VCaP (cell line): Measurements from ENCODE around the gene TNS3.

ENCODE experiments used
- H3K27ac ChIP-seq: fragments of 450-650 bp; 2 replicates; pipeline ENCODE4 v1.5.1; 2017
- TF ChIP-seq, protein P1 (sequence below): fragments of 450-650 bp; conservative IDR thresholded peaks from 2 replicates; pipeline ENCODE4 v1.5.1; 2017; ENCODE audit warnings: mild to moderate bottlenecking, moderate library complexity

The TNS3 gene

DNA sequence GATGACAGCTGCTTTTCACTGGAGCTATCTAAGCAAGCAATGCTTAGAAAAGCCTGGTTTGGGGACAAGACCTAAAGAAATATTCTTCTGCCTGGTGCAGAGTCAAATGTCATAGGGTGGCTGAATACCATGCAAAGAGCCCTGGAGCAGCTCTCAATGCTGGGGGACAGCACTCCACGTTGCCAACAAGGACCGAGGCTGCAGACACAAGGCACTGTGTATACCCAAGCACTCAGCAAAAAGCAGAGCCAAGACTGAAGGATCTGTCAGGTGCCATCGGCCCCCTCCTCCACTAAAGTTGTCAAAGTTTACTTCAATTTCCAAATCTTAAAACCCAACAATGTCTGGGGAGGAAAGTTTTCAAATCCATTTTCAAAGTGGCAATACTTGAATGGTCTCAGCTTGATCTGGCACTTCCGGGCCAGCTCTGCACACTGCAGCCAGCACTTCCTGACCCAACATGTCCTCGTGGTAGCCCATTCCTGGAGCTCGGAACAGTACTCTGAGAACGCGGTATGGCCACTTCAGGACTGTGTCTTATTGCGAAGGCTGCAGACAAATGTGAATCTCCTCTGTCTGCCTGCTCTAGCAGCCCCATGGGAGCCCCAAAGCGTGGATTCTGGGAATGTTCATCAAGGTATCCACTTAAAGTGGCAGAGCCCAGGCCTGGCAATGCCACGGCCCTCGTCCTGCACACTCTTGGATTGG is 191.8 kb downstream of the TNS3 start:
- no peak overlapping the region for H3K27ac ChIP-seq
- TF ChIP-seq, protein P1, sequence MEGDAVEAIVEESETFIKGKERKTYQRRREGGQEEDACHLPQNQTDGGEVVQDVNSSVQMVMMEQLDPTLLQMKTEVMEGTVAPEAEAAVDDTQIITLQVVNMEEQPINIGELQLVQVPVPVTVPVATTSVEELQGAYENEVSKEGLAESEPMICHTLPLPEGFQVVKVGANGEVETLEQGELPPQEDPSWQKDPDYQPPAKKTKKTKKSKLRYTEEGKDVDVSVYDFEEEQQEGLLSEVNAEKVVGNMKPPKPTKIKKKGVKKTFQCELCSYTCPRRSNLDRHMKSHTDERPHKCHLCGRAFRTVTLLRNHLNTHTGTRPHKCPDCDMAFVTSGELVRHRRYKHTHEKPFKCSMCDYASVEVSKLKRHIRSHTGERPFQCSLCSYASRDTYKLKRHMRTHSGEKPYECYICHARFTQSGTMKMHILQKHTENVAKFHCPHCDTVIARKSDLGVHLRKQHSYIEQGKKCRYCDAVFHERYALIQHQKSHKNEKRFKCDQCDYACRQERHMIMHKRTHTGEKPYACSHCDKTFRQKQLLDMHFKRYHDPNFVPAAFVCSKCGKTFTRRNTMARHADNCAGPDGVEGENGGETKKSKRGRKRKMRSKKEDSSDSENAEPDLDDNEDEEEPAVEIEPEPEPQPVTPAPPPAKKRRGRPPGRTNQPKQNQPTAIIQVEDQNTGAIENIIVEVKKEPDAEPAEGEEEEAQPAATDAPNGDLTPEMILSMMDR, result no peak

DNA sequence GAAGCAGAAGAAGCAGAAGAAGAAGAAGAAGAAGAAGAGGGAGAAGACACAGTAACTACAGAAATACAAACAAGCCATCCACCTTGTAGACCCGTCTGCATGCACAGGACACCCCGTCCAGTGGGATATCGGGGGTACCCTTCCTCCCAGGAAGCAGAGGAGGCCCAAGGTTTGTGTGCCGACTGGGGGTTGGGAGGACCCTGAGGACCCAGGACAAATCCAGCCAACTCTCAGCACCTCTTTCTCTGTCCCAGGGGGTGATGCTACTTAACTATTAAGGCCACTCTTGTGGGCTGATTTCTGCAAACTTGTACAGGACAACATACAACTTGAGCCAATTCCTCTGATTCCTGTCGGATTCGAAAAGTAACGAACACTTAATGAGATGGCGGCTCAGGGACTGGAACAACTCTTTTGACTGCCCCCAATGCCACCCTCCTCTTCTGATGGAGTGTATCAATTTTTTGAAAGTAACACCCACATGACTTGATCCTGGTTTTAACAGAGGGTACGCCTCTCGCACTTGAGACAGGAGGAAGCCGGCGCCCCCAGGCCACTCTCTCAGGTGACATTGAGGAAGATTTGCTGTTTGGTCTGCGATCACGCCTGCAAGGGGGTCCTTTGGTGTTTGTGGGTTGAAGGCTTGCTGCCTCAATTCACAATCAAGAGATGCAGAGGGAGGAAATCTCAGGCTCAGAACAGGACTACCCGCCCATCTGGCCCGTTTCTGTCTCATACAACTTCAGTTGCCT is 192.6 kb downstream of the TNS3 start:
- no peak overlapping the region for H3K27ac ChIP-seq
- TF ChIP-seq, protein P1, result no peak

DNA sequence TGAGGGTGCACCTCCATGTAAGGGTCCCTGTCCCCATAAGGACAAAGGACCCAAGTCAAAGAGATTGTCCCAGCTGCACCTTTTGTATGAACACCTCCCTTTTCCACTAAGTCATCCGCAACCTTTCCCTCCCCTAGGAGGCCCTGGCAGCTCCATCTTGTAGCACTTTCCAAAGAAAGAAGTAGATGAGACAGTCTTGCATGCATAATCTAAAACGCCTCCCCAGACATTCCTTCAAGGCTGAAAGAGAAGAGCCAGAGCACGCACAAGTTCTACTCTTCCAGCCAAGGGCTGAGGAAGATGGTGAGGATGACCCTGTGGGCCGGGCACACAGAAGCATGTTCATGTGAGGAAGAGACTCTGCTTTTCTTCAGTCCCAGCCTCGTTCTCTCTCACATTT is 194.4 kb downstream of the TNS3 start:
- H3K27ac ChIP-seq, result no peak overlapping the region
- TF ChIP-seq, protein P1, result no peak

DNA sequence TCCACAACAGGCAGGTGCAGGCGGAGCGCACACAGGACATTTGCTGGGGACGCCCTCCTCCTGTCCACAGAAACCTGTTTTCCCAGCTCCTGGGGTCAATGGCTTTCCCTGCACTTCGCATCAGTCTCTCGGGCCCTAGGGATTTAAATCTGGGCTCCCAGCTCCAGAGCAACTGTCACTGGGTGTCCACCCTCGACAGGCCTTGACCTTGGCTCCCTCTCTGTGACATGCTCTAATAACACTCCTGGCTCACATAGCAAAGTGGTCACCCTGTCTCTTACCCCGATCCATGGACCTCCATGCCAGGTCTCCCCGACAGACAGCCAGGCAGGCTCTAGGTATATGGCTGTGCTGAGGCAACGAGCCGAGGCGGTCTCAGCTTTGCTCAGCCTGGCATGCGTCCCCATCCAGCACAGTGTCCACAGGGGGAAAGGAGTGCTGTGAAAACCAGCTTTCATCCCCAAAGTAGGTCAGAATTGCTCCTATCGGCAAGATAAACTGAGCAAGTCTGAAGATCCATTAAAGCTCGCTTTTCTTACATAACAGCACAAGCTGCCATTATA is 195.6 kb downstream of the TNS3 start:
- no peak overlapping the region for H3K27ac ChIP-seq
- TF ChIP-seq, protein P1, result no peak

DNA sequence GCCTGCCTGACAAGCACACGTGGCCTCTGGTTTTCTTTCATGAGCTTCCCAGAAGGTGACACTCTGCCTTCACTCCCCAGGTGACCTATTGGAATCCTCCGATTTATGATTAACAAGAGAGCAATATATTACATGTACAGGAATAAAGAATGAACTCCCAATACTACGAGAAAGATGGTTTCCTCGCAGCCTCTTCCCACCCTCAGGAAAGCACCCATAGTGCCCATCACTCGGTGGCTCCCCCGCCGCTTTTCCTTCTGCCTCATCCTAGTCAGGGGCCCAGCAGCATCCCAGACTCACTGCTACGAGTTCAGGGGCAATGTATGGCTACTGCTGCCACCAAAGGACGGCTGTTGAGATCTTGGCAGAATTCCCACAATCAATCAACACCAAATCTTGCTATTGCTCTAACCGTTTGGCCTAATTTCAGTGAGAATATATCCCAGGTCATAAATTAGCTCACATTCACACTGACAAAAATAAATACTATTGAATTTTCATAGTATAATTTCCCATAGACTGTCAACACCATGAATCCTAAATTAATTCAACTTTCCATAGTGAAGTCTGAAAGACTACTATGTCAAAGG is 196.3 kb downstream of the TNS3 start:
- TF ChIP-seq, protein P1, result no peak
- H3K27ac ChIP-seq, result no peak overlapping the region

DNA sequence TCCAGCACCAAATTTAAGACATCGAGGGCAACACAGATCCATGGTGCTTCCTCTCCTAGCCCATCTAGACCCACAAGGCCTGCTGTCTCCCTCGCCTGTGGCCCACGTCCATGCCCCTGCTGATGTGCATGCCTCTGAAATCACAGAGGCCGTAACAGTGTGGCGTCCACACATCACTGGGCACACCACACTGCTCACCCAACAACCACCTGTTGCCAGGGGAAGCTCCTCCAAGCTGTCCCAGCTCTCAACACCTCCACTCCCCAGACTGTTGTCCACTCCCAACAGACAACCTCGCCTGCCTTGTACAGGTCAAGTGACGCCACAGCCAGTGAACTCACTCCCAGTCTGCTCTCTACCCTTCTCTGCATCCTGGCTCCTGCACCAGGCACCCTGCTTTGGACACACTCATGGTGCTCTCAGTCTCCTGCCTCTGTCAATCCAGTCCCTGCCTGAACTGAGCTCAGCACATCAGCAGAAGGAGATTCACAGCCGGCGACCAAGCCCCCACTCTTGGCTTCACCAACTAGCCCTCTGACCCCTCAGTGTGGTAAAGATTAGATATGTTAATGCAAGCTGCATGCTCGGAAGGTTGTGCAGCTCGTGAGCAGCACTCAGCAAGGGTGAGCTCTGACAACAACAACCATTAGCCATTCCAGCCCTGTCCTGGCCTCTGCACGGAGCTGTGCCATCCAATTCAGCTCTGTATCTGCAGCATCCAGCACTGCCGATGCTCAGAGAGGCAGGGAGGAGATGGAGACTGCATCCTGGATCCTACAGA is 197.0 kb downstream of the TNS3 start:
- TF ChIP-seq, protein P1, result no peak
- H3K27ac ChIP-seq, result no peak overlapping the region
